K562 (cell line): ENCODE measurements around the gene SKAP1. TPM values are rescaled to one million over a fixed set of nuclear protein-coding genes. Genes with fewer than 3 reads are reported as not detected.
A peak's percentile ranks its signal among the peaks of the same experiment; 100 is the strongest.

Source experiments
- CTCF ChIP-seq, 3 experiments: IDR thresholded peaks in 2 of 3; conservative IDR thresholded peaks in 1 of 3; 2 replicates each; pipeline ENCODE4 v1.5.1; 2011 to 2012; ENCODE audit warnings: low read length in 3 of 3, mild to moderate bottlenecking in 3 of 3, control low read depth in 2 of 3, improper control_type of control experiment in 1 of 3, inconsistent platforms in 1 of 3, low read depth in 1 of 3, mixed read lengths in 1 of 3, moderate library complexity in 1 of 3; ENCODE audit not compliant: insufficient read depth in 2 of 3
- HDAC3 ChIP-seq: fragments of 450-650 bp; IDR thresholded peaks from 2 replicates; pipeline ENCODE4 v1.6.1; 2018; ENCODE audit warnings: borderline replicate concordance, mild to moderate bottlenecking, moderate library complexity; ENCODE audit not compliant: partially characterized antibody
- KDM1A ChIP-seq, 2 experiments: fragments of 450-650 bp; IDR thresholded peaks; 2 replicates each; pipeline ENCODE4 v1.6.1; 2016; ENCODE audit warnings: mild to moderate bottlenecking in 2 of 2
- KLF10 ChIP-seq: fragments of 250-450 bp; sonication (Bioruptor Pico); IDR thresholded peaks from 2 replicates; pipeline ENCODE4 v1.6.1; 2021; ENCODE audit warnings: matching md5 sums
- MGA ChIP-seq: fragments of 450-650 bp; IDR thresholded peaks from 2 replicates; pipeline ENCODE4 v1.6.1; 2016; ENCODE audit warnings: mild to moderate bottlenecking, moderate library complexity
- NCOA2 ChIP-seq, 2 experiments: fragments of 450-650 bp; IDR thresholded peaks; 2 replicates each; pipeline ENCODE4 v1.6.1; 2018; ENCODE audit warnings: mild to moderate bottlenecking in 2 of 2, moderate library complexity in 1 of 2; ENCODE audit not compliant: partially characterized antibody in 2 of 2
- PHF21A ChIP-seq: fragments of 450-650 bp; IDR thresholded peaks from 2 replicates; pipeline ENCODE4 v1.6.1; 2017; ENCODE audit warnings: low read depth, borderline replicate concordance
- TCF7L2 ChIP-seq: fragments of 150-350 bp; IDR thresholded peaks from 2 replicates; pipeline ENCODE4 v1.6.1; 2016; ENCODE audit warnings: low read depth, mild to moderate bottlenecking, low read length, moderate library complexity
- ZMIZ1 ChIP-seq, 2 experiments: fragments of 150-350 bp in 1 of 2; IDR thresholded peaks; 2 replicates each; pipeline ENCODE4 v1.6.1; 2012 to 2016; ENCODE audit warnings: low read depth in 2 of 2, low read length in 2 of 2, mild to moderate bottlenecking in 1 of 2, moderate library complexity in 1 of 2
- polyA plus RNA-seq, 8 experiments: library from polyadenylated mRNA; depleted of rRNA in 4 of 8; stranded (reverse) in 5 of 8; unstranded in 3 of 8; fragments of >200 nt; fragmentation: Nextera tagmentation in 2 of 8; fragmentation: Illumina TruSeq in 1 of 8; extraction: Ambion mirVana in 2 of 8; extraction: Trizol in 1 of 8; gene quantifications; 2 replicates each; pipeline versions ENCODE4 v1.2.1 to v1.2.3, GENCODE V29; 2011 to 2014; ENCODE audit warnings: inconsistent platforms in 1 of 8, missing spikeins in 1 of 8
- total RNA-seq, 7 experiments: library from RNA; depleted of rRNA in 6 of 7; stranded (reverse); fragments of >200 nt in 6 of 7; fragmentation: Illumina TruSeq in 2 of 7; extraction: Trizol in 2 of 7; gene quantifications; 2 replicates each; pipeline versions ENCODE4 v1.2.1 to v1.2.3, GENCODE V29; 2011 to 2021; ENCODE audit warnings: low replicate concordance in 1 of 7

SKAP1 gene
- total and polyA plus RNA-seq, 9 of the 15 experiments (the other 6 are each of a cell fraction or from before 2014, with no cell fraction given) = 0.06 to 0.80 (median 0.10) TPM; not detected in 4

- TF ChIP-seq KDM1A (IDR thresholded peaks at IDR 0.05) = peak; percentile 58 to 99
- TF ChIP-seq PHF21A = no peak
- no peak for TF ChIP-seq TCF7L2
- TF ChIP-seq ZMIZ1 (IDR thresholded peaks at IDR 0.05; ENCODE audit: low read depth in 2 of 2, low read length in 2 of 2) = peak in 1 of 2 experiments; percentile 71; a peak in 1 of 4 replicates
- TF ChIP-seq CTCF (IDR thresholded peaks at IDR 0.05 in 2 of 3, conservative IDR thresholded peaks at IDR 0.05 in 1 of 3; ENCODE audit: insufficient read depth in 2 of 3, low read depth in 1 of 3, low read length in 3 of 3) = peak in 1 of 3 experiments; percentile 12; a peak in 1 of 6 replicates
- TF ChIP-seq KLF10 (CRISPR knock-in tag) = no peak
- TF ChIP-seq HDAC3 = peak; percentile 79
- TF ChIP-seq MGA = peak; percentile 35; the same call in 1 of the 2 replicates
- peak in 1 of 2 experiments; percentile 49 for TF ChIP-seq NCOA2 (IDR thresholded peaks at IDR 0.05; ENCODE audit: partially characterized antibody in 2 of 2)
Measured at GRCh38 chr17:48478224-48479013, 48.4 kb upstream of the SKAP1 start (continued).
